GM19035 (cell line): ENCODE measurements around the gene UGT2B15.
"Not testable (repeated sequence)": the region's sequence is repeated elsewhere in the genome, so short reads cannot be mapped to it uniquely, and the experiment has no call there.

Experiments used
- ATAC-seq: cut with Tn5 transposase; IDR thresholded peaks from one replicate; pipeline ENCODE4 v1.9.1; 2021; ENCODE audit not compliant: unreplicated experiment

UGT2B15 gene

DNA sequence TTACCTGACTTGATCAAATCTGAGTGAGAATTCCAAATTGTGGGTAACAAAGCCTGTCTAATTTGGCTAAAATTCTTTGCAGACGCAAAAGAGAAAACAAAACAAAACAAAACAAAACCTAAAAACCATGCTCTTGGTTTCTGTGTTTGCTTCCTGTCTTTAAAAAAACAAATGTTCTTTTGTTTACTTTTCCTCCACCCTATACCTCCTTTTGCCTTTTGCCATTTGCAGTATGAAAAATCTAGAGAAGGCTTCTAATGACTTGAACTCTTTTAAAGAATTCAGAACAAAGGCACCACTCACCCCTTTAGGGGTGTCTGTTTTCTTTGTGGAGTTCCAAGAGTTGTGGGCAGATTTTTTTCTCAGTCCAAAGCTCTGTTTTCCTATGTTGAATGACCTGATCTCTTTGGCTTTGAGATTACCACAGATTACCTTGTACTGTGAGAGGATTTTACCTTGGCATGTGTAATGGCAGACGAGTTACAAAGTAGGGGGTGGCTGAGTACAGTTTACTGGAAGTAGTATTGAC lies 13.9 kb downstream of the UGT2B15 start:
- ATAC-seq, result peak; percentile 62

DNA sequence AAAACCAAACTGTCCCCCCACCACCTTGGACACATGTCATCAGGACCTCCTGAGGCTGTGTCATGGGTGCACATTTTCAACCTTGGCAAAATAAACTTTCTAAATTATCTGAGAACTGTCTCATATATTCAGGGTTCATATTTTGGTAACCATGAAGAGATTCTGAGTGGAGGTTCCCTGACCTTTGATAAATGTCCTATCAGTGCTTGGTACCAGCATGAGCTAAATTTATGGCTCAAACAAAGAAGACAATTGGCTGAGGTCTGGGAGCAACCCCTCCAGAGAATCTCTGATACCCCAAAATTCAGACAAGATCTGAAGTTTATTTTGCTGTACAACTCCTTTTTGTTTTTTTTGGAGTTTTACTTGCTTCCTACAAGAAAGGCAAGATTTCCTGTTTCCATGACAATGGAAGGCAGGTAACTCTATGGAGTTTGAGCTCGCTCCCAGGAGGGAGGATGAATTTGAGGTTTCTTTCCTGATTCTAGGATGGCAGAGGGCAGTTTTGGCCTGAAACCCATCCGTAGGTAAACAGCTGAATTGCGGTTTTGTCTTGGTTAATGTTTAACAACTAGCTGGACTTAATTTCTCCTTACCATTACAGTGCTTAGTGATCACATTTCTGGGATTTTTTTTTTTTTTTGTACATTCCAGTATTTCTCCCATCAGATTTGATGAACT lies 14.5 kb downstream of the UGT2B15 start:
- peak; percentile 20 for ATAC-seq

- ATAC-seq, result no peak
Observed at GRCh38 chr4:68654946-68655721, 15.3 kb downstream of the UGT2B15 start.

DNA sequence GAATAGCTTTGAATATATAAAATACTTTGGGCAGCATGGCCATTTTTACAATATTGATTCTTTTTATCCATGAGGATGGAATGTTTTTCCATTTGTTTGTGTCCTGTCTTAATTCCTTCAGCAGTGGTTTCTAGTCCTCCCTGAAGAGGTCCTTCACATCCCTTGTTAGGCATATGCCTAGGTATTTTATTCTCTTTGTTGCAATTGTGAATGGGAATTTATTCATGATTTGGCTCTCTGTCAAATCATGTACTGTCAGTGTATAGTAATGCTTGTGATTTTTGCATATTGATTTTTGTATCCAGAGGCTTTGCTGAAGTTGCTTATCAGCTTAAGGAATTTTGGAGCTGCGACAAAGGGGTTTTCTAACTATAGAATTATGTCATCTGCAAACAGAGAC lies 18.5 kb downstream of the UGT2B15 start:
- ATAC-seq, result no peak

GRCh38 chr4:68630371-68630770 lies 40.1 kb downstream of the UGT2B15 start:
- no peak for ATAC-seq

GRCh38 chr4:68622731-68623130 lies 47.7 kb downstream of the UGT2B15 start:
- ATAC-seq, result not testable (repeated sequence)

- no peak for ATAC-seq
Observed at GRCh38 chr4:68617003-68617698, 53.3 kb downstream of the UGT2B15 start.

GRCh38 chr4:68615699-68616422 lies 54.6 kb downstream of the UGT2B15 start:
- no peak for ATAC-seq

DNA sequence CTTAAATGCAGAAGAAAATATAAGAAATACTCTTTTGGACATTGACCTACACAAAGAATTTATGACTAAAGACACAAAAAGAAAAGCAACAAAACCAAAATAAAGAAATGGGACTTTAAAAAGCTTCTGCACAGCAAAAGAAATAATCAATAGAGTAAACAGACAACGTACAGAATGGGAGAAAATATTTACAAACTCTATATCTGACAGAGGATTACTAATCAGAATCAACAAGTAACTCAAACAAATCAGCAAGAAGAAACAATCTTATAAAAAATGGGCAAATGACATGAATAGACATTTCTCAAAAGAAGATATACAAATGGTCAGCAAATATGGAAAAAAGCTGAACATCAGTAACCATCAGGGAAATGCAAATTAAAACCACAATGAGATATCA lies 56.7 kb downstream of the UGT2B15 start:
- ATAC-seq, result no peak

DNA sequence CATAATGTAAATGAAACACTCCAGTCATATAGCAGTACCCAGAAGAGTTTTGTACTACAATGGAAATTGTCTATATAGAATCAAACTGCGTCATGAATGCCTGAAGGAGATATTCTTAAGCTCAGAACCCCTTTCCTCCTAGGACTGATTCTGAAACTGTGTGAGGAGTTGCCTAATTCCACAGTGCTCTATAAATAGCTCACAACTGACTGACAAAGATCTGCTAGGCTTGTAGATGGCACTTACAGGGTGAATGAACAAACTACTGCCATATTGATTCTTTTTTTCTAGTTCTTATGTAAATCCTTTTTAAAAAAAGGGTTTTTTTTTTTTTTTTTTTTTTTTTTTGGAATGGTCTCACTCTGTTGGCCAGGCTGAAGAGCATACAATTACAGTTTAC lies 64.2 kb downstream of the UGT2B15 start:
- ATAC-seq, result no peak

DNA sequence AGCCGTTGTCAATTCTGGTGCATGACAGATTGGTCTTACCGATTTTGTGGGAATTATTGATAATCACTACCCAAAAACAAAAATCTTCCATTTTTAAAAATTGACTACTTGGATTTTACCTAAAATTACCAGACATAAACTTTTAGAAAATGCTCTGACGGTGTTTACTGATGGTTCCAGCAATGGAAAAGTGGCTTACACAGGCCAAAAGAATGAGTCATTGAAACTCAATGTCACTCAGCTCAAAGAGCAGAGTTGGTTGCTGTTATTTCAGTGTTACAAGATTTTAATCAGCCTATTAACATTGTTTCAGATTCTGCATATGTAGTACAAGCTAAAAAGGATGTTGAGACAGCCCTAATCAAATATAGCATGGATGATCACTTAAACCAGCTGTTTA lies 71.3 kb downstream of the UGT2B15 start:
- no peak for ATAC-seq

DNA sequence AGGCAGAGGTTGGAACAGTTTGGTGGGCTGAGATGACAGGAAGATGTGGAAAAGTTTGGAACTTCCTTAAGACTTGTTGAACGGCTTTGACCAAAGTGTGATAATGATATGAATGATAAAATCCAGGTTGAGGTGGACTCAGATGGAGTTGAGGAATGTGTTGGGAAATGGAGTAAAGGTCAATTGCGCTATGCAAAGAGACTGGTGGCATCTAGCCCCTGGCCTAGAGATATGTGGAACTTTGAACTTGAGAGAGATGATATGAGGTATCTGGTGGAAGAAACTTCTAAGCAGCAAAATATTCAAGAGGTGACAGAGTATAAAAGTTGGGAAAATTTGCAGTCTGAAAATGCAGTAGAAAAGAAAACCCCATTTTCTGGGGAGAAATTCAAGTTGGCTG lies 73.0 kb downstream of the UGT2B15 start:
- ATAC-seq, result no peak
